Epithelial cell of proximal tubule (primary cell): ENCODE measurements around the gene COG2. TPM values are rescaled to one million over a fixed set of nuclear protein-coding genes. Genes with fewer than 3 reads are reported as not detected.

Source experiments
- DNase-seq: peaks from one replicate; pipeline ENCODE4 v3.0.0-alpha.2; 2011; ENCODE audit warnings: low read depth
- H3K4me3 ChIP-seq: 2 replicates; pipeline ENCODE4 v1.5.1; 2011; ENCODE audit warnings: low read depth, mild to moderate bottlenecking, low read length
- CTCF ChIP-seq: conservative IDR thresholded peaks from 2 replicates; pipeline ENCODE4 v1.5.1; 2012; ENCODE audit warnings: low read depth, mild to moderate bottlenecking, low read length
- total RNA-seq: library from RNA; depleted of rRNA; stranded (reverse); fragments of >200 nt; gene quantifications from 2 replicates; pipeline ENCODE4 v1.2.3, GENCODE V29; 2015

The COG2 gene
- total RNA-seq, 1 donor from 2014 or later, result 17.2 TPM

- TF ChIP-seq CTCF, result no peak
- no peak overlapping the region for H3K4me3 ChIP-seq
- no peak for DNase-seq
Observed at GRCh38 chr1:230627767-230628166, 14.5 kb upstream of the COG2 start.

- H3K4me3 ChIP-seq, result no peak overlapping the region
- TF ChIP-seq CTCF, result no peak
- no peak for DNase-seq
Observed at GRCh38 chr1:230629511-230629910, 12.8 kb upstream of the COG2 start.

- DNase-seq, result no peak
- no peak for TF ChIP-seq CTCF
- no peak overlapping the region for H3K4me3 ChIP-seq
Observed at GRCh38 chr1:230631477-230631876, 10.8 kb upstream of the COG2 start.

GRCh38 chr1:230632273-230632873, 9.9 kb upstream of the COG2 start:
- no peak for DNase-seq
- peak; percentile 85 for TF ChIP-seq CTCF

GRCh38 chr1:230633469-230633868, 8.8 kb upstream of the COG2 start:
- no peak for TF ChIP-seq CTCF
- H3K4me3 ChIP-seq, result no peak overlapping the region
- DNase-seq, result no peak

More at GRCh38 chr1:230632273-230632873, 9.9 kb upstream of the COG2 start:
- H3K4me3 ChIP-seq, result no peak overlapping the region

GRCh38 chr1:230634384-230634783, 7.9 kb upstream of the COG2 start:
- no peak for DNase-seq
- TF ChIP-seq CTCF, result no peak
- H3K4me3 ChIP-seq, result no peak overlapping the region

- DNase-seq, result no peak
- H3K4me3 ChIP-seq, result no peak overlapping the region
- TF ChIP-seq CTCF, result no peak
Observed at GRCh38 chr1:230636575-230637148, 5.6 kb upstream of the COG2 start.
